Anterior cingulate cortex (tissue), 58 donors: ENCODE results near the gene KLHL14.

Experiments used
- DNase-seq, 58 donors: peaks; one replicate each; lab custom pipeline; 2025; lab: John Stamatoyannopoulos, UW

KLHL14 gene

GRCh38 chr18:32730068-32730467 lies 42.8 kb downstream of the KLHL14 start:
- DNase-seq, result no peak

- DNase-seq, result no peak
These were observed 48.6 kb downstream of the KLHL14 start for GRCh38 chr18:32724071-32724749.

- DNase-seq, result no peak
These were observed 50.5 kb downstream of the KLHL14 start for GRCh38 chr18:32722279-32722678.

- no peak for DNase-seq
These were observed 55.7 kb downstream of the KLHL14 start for GRCh38 chr18:32717126-32717525.

- DNase-seq, result peak in 26 of 58 donors; percentile 1 to 66 (median 8)
These were observed 58.2 kb downstream of the KLHL14 start for GRCh38 chr18:32714571-32715148.

- DNase-seq, result no peak
These were observed 60.0 kb downstream of the KLHL14 start for GRCh38 chr18:32712860-32713259.

- DNase-seq, result no peak
These were observed 61.0 kb downstream of the KLHL14 start for GRCh38 chr18:32711862-32712261.

GRCh38 chr18:32707586-32707985 lies 65.2 kb downstream of the KLHL14 start:
- no peak for DNase-seq

GRCh38 chr18:32707147-32707546 lies 65.7 kb downstream of the KLHL14 start:
- DNase-seq, result no peak

- DNase-seq, result peak in 7 of 58 donors; percentile 2 to 22 (median 2)
These were observed 71.5 kb downstream of the KLHL14 start for GRCh38 chr18:32701313-32701712.

GRCh38 chr18:32698153-32698552 lies 74.7 kb downstream of the KLHL14 start:
- DNase-seq, result no peak

GRCh38 chr18:32696376-32696775 lies 76.4 kb downstream of the KLHL14 start:
- DNase-seq, result no peak

GRCh38 chr18:32695534-32695933 lies 77.3 kb downstream of the KLHL14 start:
- no peak for DNase-seq

GRCh38 chr18:32688821-32689220 lies 84.0 kb downstream of the KLHL14 start:
- DNase-seq, result no peak

GRCh38 chr18:32684940-32685339 lies 87.9 kb downstream of the KLHL14 start:
- DNase-seq, result no peak

- no peak for DNase-seq
These were observed 88.7 kb downstream of the KLHL14 start for GRCh38 chr18:32684096-32684495.

GRCh38 chr18:32683044-32683443 lies 89.8 kb downstream of the KLHL14 start:
- peak in 1 of 58 donors; percentile 4 for DNase-seq

- no peak for DNase-seq
These were observed 95.2 kb downstream of the KLHL14 start for GRCh38 chr18:32677578-32677977.

- DNase-seq, result no peak
These were observed 98.3 kb downstream of the KLHL14 start for GRCh38 chr18:32674491-32674890.

- no peak for DNase-seq
These were observed 100.4 kb downstream of the KLHL14 start for GRCh38 chr18:32672398-32672797.

- DNase-seq, result no peak
These were observed 102.1 kb downstream of the KLHL14 start for GRCh38 chr18:32670727-32671126.

GRCh38 chr18:32669549-32670165 lies 103.2 kb downstream of the KLHL14 start:
- DNase-seq, result no peak
